ENCODE data around the gene OSCP1.

The OSCP1 gene

DNA sequence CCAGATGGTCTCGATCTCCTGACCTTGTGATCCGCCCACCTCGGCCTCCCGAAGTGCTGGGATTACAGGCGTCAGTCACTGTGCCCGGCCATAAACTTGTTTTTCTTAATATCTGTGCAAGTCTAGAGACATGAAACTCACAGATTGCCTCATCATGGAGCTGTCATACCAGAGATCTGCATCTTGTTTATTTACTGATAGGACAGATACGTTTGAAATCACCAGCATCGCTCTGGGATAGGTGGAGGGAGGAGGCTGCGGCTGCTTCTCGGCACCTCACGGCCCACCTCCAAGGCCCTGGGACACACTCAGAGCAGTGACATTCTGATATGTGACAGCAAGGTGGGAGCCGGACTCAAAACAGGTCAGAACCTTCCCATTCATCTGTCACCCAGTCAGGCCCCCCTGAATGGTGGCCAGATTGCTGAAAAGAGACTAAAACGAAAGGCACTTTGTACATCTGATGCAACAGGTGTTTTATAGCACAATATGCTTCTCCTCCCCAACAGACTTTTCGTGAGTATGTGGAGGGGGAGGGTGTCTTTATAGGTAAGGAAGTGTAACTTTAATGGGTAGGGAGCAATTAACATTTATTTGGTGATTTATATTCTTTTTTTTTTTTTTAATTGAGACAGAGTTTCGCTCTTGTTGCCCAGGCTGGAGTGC lies 34.5 kb downstream of the OSCP1 start:
- Histone ChIP-seq H3K9me3 (ENCODE audit: control insufficient read depth, insufficient read depth, low read length) (peaks cover 17% of the 10 kb centered on the region), H3K27ac (ENCODE audit: low read depth, low read length) (no peak overlapping the region), H3K27me3 (ENCODE audit: control insufficient read depth, low read length) (no peaks in the 10 kb centered on the region), H3K9me2 (replicated peaks; ENCODE audit: control insufficient read depth, low read length) (no peaks in the 10 kb centered on the region), H3K4me2 (ENCODE audit: low read length) (no peak overlapping the region), H3K79me2 (ENCODE audit: control insufficient read depth, low read length) (no peaks in the 10 kb centered on the region), H3F3A (ENCODE audit: control insufficient read depth, insufficient read depth) (no peaks in the 10 kb centered on the region), H3K4me1 (ENCODE audit: control insufficient read depth, low read length) (peaks cover 48% of the 10 kb centered on the region), H4K20me1 (ENCODE audit: control insufficient read depth, insufficient read depth, low read depth, low read length) (no peaks in the 10 kb centered on the region), H3K4me3 (ENCODE audit: low read length) (no peak overlapping the region), H3K36me3 (ENCODE audit: control insufficient read depth, low read length) (no peaks in the 10 kb centered on the region)
- TF ChIP-seq, protein P1, sequence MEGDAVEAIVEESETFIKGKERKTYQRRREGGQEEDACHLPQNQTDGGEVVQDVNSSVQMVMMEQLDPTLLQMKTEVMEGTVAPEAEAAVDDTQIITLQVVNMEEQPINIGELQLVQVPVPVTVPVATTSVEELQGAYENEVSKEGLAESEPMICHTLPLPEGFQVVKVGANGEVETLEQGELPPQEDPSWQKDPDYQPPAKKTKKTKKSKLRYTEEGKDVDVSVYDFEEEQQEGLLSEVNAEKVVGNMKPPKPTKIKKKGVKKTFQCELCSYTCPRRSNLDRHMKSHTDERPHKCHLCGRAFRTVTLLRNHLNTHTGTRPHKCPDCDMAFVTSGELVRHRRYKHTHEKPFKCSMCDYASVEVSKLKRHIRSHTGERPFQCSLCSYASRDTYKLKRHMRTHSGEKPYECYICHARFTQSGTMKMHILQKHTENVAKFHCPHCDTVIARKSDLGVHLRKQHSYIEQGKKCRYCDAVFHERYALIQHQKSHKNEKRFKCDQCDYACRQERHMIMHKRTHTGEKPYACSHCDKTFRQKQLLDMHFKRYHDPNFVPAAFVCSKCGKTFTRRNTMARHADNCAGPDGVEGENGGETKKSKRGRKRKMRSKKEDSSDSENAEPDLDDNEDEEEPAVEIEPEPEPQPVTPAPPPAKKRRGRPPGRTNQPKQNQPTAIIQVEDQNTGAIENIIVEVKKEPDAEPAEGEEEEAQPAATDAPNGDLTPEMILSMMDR (IDR thresholded peaks at IDR 0.05; ENCODE audit: low read depth, low read length, poor library complexity, severe bottlenecking): no peak
- TF ChIP-seq EZH2phosphoT487 (IDR thresholded peaks at IDR 0.05; ENCODE audit: borderline replicate concordance, low read length): no peak

DNA sequence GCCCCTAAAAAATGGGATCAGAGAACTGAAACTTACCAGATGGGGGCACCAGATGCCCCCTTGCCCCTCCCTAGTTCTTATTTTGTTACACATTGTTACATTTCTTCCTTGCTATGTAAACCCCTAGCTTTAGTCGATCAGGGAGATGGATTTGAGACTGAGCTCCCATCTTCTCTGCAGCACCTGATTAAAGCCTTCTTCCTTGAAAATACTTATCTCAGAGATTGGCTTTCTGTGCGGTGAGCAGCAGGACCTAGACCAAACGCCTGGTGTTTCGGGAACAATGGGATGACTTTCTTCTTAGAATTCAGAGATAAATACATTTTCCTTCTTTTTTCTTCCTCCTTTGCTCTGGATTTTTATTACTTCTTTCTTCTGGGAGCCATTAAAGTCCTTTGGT lies 35.9 kb downstream of the OSCP1 start:
- no peak overlapping the region for H3K4me2 ChIP-seq (ENCODE audit: low read length)
- H3K9me3 ChIP-seq (ENCODE audit: control insufficient read depth, insufficient read depth, low read length): peaks cover 17% of the 10 kb centered on the region
- H3K79me2 ChIP-seq (ENCODE audit: control insufficient read depth, low read length): no peaks in the 10 kb centered on the region
- H3K36me3 ChIP-seq (ENCODE audit: control insufficient read depth, low read length): no peaks in the 10 kb centered on the region
- H3K27ac ChIP-seq (ENCODE audit: low read depth, low read length): no peak overlapping the region
- H3K4me3 ChIP-seq (ENCODE audit: low read length): no peak overlapping the region
- H3K27me3 ChIP-seq (ENCODE audit: control insufficient read depth, low read length): no peaks in the 10 kb centered on the region
- H4K20me1 ChIP-seq (ENCODE audit: control insufficient read depth, insufficient read depth, low read depth, low read length): no peaks in the 10 kb centered on the region
- no peaks in the 10 kb centered on the region for H3K9me2 ChIP-seq (replicated peaks; ENCODE audit: control insufficient read depth, low read length)
- H3F3A ChIP-seq (ENCODE audit: control insufficient read depth, insufficient read depth): no peaks in the 10 kb centered on the region
- TF ChIP-seq, protein P1 (IDR thresholded peaks at IDR 0.05; ENCODE audit: low read depth, low read length, poor library complexity, severe bottlenecking): no peak
- no peak for TF ChIP-seq EZH2phosphoT487 (IDR thresholded peaks at IDR 0.05; ENCODE audit: borderline replicate concordance, low read length)
- peaks cover 34% of the 10 kb centered on the region for H3K4me1 ChIP-seq (ENCODE audit: control insufficient read depth, low read length)

DNA sequence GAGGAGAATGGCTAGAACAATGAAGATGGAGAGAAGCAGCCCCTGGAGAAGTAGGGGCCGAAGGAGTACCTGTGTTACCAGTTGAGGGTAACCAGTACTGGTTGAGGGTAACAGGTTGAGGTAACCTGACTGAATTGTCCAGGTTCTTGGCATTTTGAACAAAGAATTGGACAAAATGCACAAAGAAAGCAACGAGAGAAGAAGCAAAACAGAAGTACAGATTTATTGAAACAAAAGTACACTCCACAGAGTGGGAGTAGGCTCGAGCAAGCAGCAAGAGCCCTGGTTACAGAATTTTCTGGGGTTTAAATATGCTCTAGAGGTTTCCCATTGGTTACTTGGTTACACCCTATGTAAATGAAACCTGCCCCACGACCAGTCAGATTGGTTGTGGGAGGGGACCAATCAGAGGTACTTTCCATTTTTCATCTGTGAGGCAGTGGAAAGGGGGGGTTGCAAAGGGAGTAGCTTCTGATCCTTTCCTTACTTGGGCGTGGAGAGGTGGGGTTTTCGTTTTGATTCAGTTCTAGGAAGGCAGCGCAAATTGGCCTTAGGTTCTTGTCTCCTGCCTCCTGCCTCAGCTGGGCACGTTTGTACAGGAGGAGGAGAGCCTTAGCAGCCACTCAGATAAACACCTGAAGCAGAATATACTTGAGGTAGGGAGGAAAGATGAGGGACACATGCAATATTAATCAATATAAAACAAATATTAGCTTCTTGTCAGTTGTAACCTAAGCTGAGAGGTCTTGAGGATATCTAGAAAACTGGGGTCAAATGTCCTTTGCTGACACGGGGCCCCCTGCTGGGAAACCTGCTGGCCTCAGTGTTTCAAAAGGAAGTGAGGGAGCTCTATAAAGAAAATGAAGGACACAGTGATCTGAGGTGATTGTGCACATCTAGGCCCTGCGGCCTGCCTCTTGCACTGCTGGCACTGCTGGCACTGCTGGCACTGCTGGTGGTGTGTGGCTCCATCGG lies 38.3 kb downstream of the OSCP1 start:
- Histone ChIP-seq H3K79me2 (ENCODE audit: control insufficient read depth, low read length) (no peaks in the 10 kb centered on the region), H3K36me3 (ENCODE audit: control insufficient read depth, low read length) (no peaks in the 10 kb centered on the region), H3F3A (ENCODE audit: control insufficient read depth, insufficient read depth) (no peaks in the 10 kb centered on the region), H3K27ac (ENCODE audit: low read depth, low read length) (no peak overlapping the region), H3K4me1 (ENCODE audit: control insufficient read depth, low read length) (peaks cover 27% of the 10 kb centered on the region), H3K4me3 (ENCODE audit: low read length) (no peak overlapping the region), H4K20me1 (ENCODE audit: control insufficient read depth, insufficient read depth, low read depth, low read length) (no peaks in the 10 kb centered on the region), H3K27me3 (ENCODE audit: control insufficient read depth, low read length) (no peaks in the 10 kb centered on the region), H3K9me3 (ENCODE audit: control insufficient read depth, insufficient read depth, low read length) (peaks cover 17% of the 10 kb centered on the region), H3K4me2 (ENCODE audit: low read length) (no peak overlapping the region), H3K9me2 (replicated peaks; ENCODE audit: control insufficient read depth, low read length) (no peaks in the 10 kb centered on the region)
- no peak for TF ChIP-seq EZH2phosphoT487 (IDR thresholded peaks at IDR 0.05; ENCODE audit: borderline replicate concordance, low read length)
- TF ChIP-seq, protein P1 (IDR thresholded peaks at IDR 0.05; ENCODE audit: low read depth, low read length, poor library complexity, severe bottlenecking): peak; percentile 21

All from DOHH2 (cell line).